ENCODE measurements around the gene ABHD12B. TPM values are rescaled to one million over a fixed set of nuclear protein-coding genes. Genes with fewer than 3 reads are reported as not detected.

The ABHD12B gene
- total and polyA plus RNA-seq, 2 of the 13 experiments (the other 11 are each of a cell fraction or from before 2014, with no cell fraction given): not detected

DNA sequence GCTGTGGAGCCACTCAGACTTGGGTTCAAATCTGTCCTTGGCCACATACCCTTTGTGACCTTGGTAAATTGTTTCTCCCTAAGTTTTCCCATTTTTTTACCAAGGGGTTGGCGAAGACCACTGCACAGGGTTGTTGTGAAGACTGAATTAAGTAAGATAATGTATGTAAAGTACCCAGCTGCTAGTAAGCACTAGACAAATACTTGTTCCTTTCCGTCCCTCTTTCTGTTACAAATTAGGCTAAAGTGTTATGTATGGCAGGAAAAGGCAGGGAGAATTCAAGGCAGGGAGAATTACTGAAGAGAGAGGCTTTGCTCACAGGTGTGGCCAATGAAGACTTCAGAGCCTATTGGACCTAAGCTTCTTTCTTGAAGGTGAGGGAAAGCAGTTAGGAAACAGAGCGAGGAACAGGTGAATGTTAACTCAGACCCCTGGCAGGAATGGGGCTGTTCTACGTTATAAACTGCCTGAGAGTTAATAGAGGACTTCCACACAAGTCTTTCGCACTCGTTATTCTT lies 25.9 kb downstream of the ABHD12B start:
- no peak overlapping the region for H3K4me2 ChIP-seq (ENCODE audit: low read depth, low read length)
- H3K9me3 ChIP-seq (ENCODE audit: low read length): no peaks in the 10 kb centered on the region
- 0 out of 2 replicates have a peak, but pooled peaks cover 1% of the 10 kb centered on the region for H3K4me1 ChIP-seq (ENCODE audit: insufficient read depth, low read length)
- no TSS peak for BruUV-seq (replicated peaks)
- TF ChIP-seq SIN3B (IDR thresholded peaks at IDR 0.05; ENCODE audit: low read length) (no peak), ZKSCAN5 (CRISPR knock-in tag; IDR thresholded peaks at IDR 0.05) (no peak), ZNF354B (CRISPR knock-in tag; IDR thresholded peaks at IDR 0.05) (no peak), RBM22 (optimal IDR thresholded peaks at IDR 0.05; ENCODE audit: low read length) (no peak), KLF6 (CRISPR knock-in tag; IDR thresholded peaks at IDR 0.05) (no peak), SALL2 (CRISPR knock-in tag; IDR thresholded peaks at IDR 0.05) (no peak), ONECUT2 (CRISPR knock-in tag; IDR thresholded peaks at IDR 0.05) (no peak), RAD21 (CRISPR knock-in tag; IDR thresholded peaks at IDR 0.05) (no peak), NR3C1 (CRISPR knock-in tag; IDR thresholded peaks at IDR 0.05) (no peak), CBX1 (IDR thresholded peaks at IDR 0.05; ENCODE audit: low read depth) (no peak), PAF1 (CRISPR knock-in tag; IDR thresholded peaks at IDR 0.05) (no peak), BHLHE40 (IDR thresholded peaks at IDR 0.05; ENCODE audit: low read length) (no peak), TBL1XR1 (IDR thresholded peaks at IDR 0.05; ENCODE audit: borderline replicate concordance, low read length, partially characterized antibody) (no peak)
- TF ChIP-seq, protein P1, sequence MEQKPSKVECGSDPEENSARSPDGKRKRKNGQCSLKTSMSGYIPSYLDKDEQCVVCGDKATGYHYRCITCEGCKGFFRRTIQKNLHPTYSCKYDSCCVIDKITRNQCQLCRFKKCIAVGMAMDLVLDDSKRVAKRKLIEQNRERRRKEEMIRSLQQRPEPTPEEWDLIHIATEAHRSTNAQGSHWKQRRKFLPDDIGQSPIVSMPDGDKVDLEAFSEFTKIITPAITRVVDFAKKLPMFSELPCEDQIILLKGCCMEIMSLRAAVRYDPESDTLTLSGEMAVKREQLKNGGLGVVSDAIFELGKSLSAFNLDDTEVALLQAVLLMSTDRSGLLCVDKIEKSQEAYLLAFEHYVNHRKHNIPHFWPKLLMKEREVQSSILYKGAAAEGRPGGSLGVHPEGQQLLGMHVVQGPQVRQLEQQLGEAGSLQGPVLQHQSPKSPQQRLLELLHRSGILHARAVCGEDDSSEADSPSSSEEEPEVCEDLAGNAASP (CRISPR knock-in tag; IDR thresholded peaks at IDR 0.05; ENCODE audit: borderline replicate concordance): no peak
- TF ChIP-seq, protein P2, sequence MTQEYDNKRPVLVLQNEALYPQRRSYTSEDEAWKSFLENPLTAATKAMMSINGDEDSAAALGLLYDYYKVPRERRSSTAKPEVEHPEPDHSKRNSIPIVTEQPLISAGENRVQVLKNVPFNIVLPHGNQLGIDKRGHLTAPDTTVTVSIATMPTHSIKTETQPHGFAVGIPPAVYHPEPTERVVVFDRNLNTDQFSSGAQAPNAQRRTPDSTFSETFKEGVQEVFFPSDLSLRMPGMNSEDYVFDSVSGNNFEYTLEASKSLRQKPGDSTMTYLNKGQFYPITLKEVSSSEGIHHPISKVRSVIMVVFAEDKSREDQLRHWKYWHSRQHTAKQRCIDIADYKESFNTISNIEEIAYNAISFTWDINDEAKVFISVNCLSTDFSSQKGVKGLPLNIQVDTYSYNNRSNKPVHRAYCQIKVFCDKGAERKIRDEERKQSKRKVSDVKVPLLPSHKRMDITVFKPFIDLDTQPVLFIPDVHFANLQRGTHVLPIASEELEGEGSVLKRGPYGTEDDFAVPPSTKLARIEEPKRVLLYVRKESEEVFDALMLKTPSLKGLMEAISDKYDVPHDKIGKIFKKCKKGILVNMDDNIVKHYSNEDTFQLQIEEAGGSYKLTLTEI (CRISPR knock-in tag; conservative IDR thresholded peaks at IDR 0.05): no peak
- TF ChIP-seq, protein P3, sequence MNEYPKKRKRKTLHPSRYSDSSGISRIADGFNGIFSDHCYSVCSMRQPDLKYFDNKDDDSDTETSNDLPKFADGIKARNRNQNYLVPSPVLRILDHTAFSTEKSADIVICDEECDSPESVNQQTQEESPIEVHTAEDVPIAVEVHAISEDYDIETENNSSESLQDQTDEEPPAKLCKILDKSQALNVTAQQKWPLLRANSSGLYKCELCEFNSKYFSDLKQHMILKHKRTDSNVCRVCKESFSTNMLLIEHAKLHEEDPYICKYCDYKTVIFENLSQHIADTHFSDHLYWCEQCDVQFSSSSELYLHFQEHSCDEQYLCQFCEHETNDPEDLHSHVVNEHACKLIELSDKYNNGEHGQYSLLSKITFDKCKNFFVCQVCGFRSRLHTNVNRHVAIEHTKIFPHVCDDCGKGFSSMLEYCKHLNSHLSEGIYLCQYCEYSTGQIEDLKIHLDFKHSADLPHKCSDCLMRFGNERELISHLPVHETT (CRISPR knock-in tag; conservative IDR thresholded peaks at IDR 0.05): no peak
- TF ChIP-seq, protein P4, sequence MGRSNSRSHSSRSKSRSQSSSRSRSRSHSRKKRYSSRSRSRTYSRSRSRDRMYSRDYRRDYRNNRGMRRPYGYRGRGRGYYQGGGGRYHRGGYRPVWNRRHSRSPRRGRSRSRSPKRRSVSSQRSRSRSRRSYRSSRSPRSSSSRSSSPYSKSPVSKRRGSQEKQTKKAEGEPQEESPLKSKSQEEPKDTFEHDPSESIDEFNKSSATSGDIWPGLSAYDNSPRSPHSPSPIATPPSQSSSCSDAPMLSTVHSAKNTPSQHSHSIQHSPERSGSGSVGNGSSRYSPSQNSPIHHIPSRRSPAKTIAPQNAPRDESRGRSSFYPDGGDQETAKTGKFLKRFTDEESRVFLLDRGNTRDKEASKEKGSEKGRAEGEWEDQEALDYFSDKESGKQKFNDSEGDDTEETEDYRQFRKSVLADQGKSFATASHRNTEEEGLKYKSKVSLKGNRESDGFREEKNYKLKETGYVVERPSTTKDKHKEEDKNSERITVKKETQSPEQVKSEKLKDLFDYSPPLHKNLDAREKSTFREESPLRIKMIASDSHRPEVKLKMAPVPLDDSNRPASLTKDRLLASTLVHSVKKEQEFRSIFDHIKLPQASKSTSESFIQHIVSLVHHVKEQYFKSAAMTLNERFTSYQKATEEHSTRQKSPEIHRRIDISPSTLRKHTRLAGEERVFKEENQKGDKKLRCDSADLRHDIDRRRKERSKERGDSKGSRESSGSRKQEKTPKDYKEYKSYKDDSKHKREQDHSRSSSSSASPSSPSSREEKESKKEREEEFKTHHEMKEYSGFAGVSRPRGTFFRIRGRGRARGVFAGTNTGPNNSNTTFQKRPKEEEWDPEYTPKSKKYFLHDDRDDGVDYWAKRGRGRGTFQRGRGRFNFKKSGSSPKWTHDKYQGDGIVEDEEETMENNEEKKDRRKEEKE (IDR thresholded peaks at IDR 0.05): no peak
- CTCF ChIA-PET (ENCODE audit: low intra/inter-chr PET ratio, low total read pairs): no interaction called here
- no peak overlapping the region for H3K27ac ChIP-seq (ENCODE audit: extremely low read length, insufficient read depth, low read length)
- DNase-seq (ENCODE audit: low spot score) (no peak), FAIRE-seq (no peak), ATAC-seq (no peak)
- H3K4me3 ChIP-seq (replicated peaks in 1 of 3; ENCODE audit: insufficient read depth in 1 of 3, low read depth in 2 of 3, low read length in 3 of 3): no peak overlapping the region
- no peak overlapping the region for H3K9ac ChIP-seq (ENCODE audit: insufficient read depth, low read depth, low read length)
- no peaks in the 10 kb centered on the region for H3K79me2 ChIP-seq (ENCODE audit: insufficient read depth, low read length)
- intact Hi-C loops (cut with micrococcal nuclease; ENCODE audit: unreplicated experiment) (no loop called here), in situ Hi-C loops (cut with HindIII; ENCODE audit: extremely low pct_ligation_motif_present, low pct_unique_long_range_greater_than_20kb) (no loop called here)
- no peaks in the 10 kb centered on the region for H3K27me3 ChIP-seq (ENCODE audit: control insufficient read depth in 1 of 2, insufficient read depth in 2 of 2, low read length in 2 of 2)
- no peak overlapping the region for H2AFZ ChIP-seq (ENCODE audit: low read length)
- WGBS (ENCODE audit: low lambda C conversion rate): 95% methylated on average over 6 of the region's 6 CpGs
- no peaks in the 10 kb centered on the region for H3K36me3 ChIP-seq (replicated peaks in 1 of 2; ENCODE audit: control insufficient read depth in 1 of 2, insufficient read depth in 2 of 2, low read length in 2 of 2)
- POLR2A ChIA-PET: no interaction called here
- H4K20me1 ChIP-seq (ENCODE audit: insufficient read depth, low read length): no peaks in the 10 kb centered on the region
